K562 (cell line): ENCODE measurements around the gene SIX3. TPM values are rescaled to one million over a fixed set of nuclear protein-coding genes. Genes with fewer than 3 reads are reported as not detected.

Source experiments
- ATAC-seq: fragments of 200-7000 bp; cut with Tn5 transposase; 3 replicates; pipeline ENCODE4 v1.9.1; 2020; ENCODE audit warnings: moderate library complexity
- BruUV-seq: library from RNA; stranded (reverse); fragments of 400-500 nt; replicated peaks from 2 replicates; lab custom pipeline; 2021; lab: Mats Ljungman, UMichigan
- CTCF ChIA-PET: fragments of 300-600 bp; formaldehyde crosslinking; extraction: SDS; loops from one replicate; lab custom pipeline; 2021; ENCODE audit warnings: low intra/inter-chr PET ratio; lab: Yijun Ruan, JAX
- POLR2A ChIA-PET: fragments of 300-600, 350-650 bp; sonication (Branson Sonifier 250); formaldehyde crosslinking; extraction: SDS; loops from one replicate; lab custom pipeline; 2021; ENCODE audit warnings: antibody characterized with exemption, inconsistent platforms; lab: Yijun Ruan, JAX
- DNase-seq, 4 experiments: peaks; one replicate each; pipeline versions ENCODE4 v3.0.0 to v3.0.0-alpha.2; 2011 to 2018; ENCODE audit warnings: low spot score in 3 of 4, mixed read lengths in 3 of 4; ENCODE audit errors: extremely low read depth in 1 of 4
- FAIRE-seq: peaks from 2 replicates; lab custom pipeline; 2011; peaks lifted over from hg19 to GRCh38; lab: Jason Lieb, UNC
- H2AFZ ChIP-seq: 2 replicates; pipeline ENCODE4 v1.6.0; 2011; ENCODE audit warnings: low read depth, low read length, control low read depth, inconsistent platforms
- H3K27ac ChIP-seq: fragments of 200-600 bp; 3 replicates; pipeline ENCODE4 v1.8.0; 2011; ENCODE audit warnings: low read depth, mild to moderate bottlenecking, control low read depth, inconsistent platforms, low read length, moderate library complexity, mixed read lengths; ENCODE audit errors: extremely low read depth
- H3K27me3 ChIP-seq, 2 experiments: fragments of 300-600 bp in 1 of 2; 2 replicates in 1 of 2; 3 replicates in 1 of 2; pipeline versions ENCODE4 v1.6.0 to v1.8.0; 2011; ENCODE audit warnings: inconsistent platforms in 2 of 2, low read length in 2 of 2, mild to moderate bottlenecking in 1 of 2, mixed read lengths in 1 of 2, moderate library complexity in 1 of 2; ENCODE audit not compliant: control insufficient read depth in 2 of 2, insufficient read depth in 2 of 2
- H3K36me3 ChIP-seq: fragments of 300-600 bp; 3 replicates; pipeline ENCODE4 v1.8.0; 2011; ENCODE audit warnings: mild to moderate bottlenecking, low read length, inconsistent platforms; ENCODE audit not compliant: control insufficient read depth, insufficient read depth
- H3K4me1 ChIP-seq, 2 experiments: fragments of 200-600 bp in 1 of 2; replicated peaks in 1 of 2; 2 replicates in 1 of 2; 3 replicates in 1 of 2; pipeline versions ENCODE4 v1.5.1 to v1.8.0; 2011; ENCODE audit warnings: inconsistent platforms in 2 of 2, low read length in 2 of 2, mild to moderate bottlenecking in 1 of 2, mixed read lengths in 1 of 2, moderate library complexity in 1 of 2; ENCODE audit not compliant: control insufficient read depth in 2 of 2, insufficient read depth in 2 of 2
- H3K4me2 ChIP-seq: 2 replicates; pipeline ENCODE4 v1.6.1; 2011; ENCODE audit warnings: low read length, control low read depth, inconsistent platforms, mixed read lengths; ENCODE audit not compliant: insufficient read depth
- H3K4me3 ChIP-seq: fragments of 200-600 bp; sonication (generic), shearing (Covaris generic); 2 replicates; pipeline ENCODE4 v1.5.1; 2016; ENCODE audit warnings: control low read depth, inconsistent platforms
- H3K79me2 ChIP-seq: fragments of 200-600 bp; 3 replicates; pipeline ENCODE4 v1.8.0; 2011; ENCODE audit warnings: low read length, inconsistent platforms; ENCODE audit not compliant: control insufficient read depth, insufficient read depth
- H3K9ac ChIP-seq, 2 experiments: 2 replicates each; pipeline versions ENCODE4 v1.6.0 to v1.6.1; 2011; ENCODE audit warnings: low read depth in 2 of 2, low read length in 2 of 2, control low read depth in 1 of 2, inconsistent platforms in 1 of 2, mild to moderate bottlenecking in 1 of 2, mixed read lengths in 1 of 2; ENCODE audit not compliant: insufficient read depth in 1 of 2
- H3K9me1 ChIP-seq: one replicate; pipeline ENCODE4 v1.6.0; 2011; ENCODE audit warnings: inconsistent platforms, mild to moderate bottlenecking, low read length, moderate library complexity; ENCODE audit not compliant: control insufficient read depth, insufficient read depth
- H3K9me3 ChIP-seq: replicated peaks from 2 replicates; pipeline ENCODE4 v1.5.1; 2011; ENCODE audit warnings: low read depth, low read length, inconsistent platforms; ENCODE audit not compliant: control insufficient read depth, insufficient read depth
- H4K20me1 ChIP-seq: replicated peaks from 2 replicates; pipeline ENCODE4 v1.6.1; 2011; ENCODE audit warnings: low read length, inconsistent platforms, mixed read lengths; ENCODE audit not compliant: control insufficient read depth, insufficient read depth
- C11orf30 ChIP-seq: fragments of 450-650 bp; IDR thresholded peaks from 2 replicates; pipeline ENCODE4 v1.6.1; 2016; ENCODE audit warnings: low read depth, mild to moderate bottlenecking
- CBX8 ChIP-seq: fragments of 200-600 bp; sonication (generic); IDR thresholded peaks from 2 replicates; pipeline ENCODE4 v1.6.1; 2012; ENCODE audit warnings: borderline replicate concordance, mixed run types, low read depth, mild to moderate bottlenecking, moderate library complexity, mixed read lengths, low read length, control low read depth, inconsistent platforms; ENCODE audit not compliant: poor library complexity, severe bottlenecking; ENCODE audit errors: extremely low read depth
- CC2D1A ChIP-seq: fragments of 450-650 bp; IDR thresholded peaks from 2 replicates; pipeline ENCODE4 v1.6.1; 2017; ENCODE audit warnings: mild to moderate bottlenecking
- MEF2D ChIP-seq: conservative IDR thresholded peaks from 2 replicates; pipeline ENCODE4 v1.6.1; 2016; ENCODE audit warnings: low read depth, missing genetic modification characterization, missing compliant biosample characterization
- NR4A1 ChIP-seq, 2 experiments: fragments of 250-450 bp in 1 of 2; fragments of 450-650 bp in 1 of 2; sonication (Bioruptor Pico) in 1 of 2; IDR thresholded peaks; 2 replicates each; pipeline versions ENCODE4 v1.4.0 to v1.6.1; 2016 to 2020; ENCODE audit warnings: mild to moderate bottlenecking in 2 of 2, missing compliant biosample characterization in 1 of 2, missing genetic modification characterization in 1 of 2, moderate library complexity in 1 of 2
- POLR2AphosphoS5 ChIP-seq: IDR thresholded peaks from 2 replicates; pipeline ENCODE4 v1.6.1; 2011; ENCODE audit warnings: mild to moderate bottlenecking, low read depth, low read length, moderate library complexity; ENCODE audit not compliant: control insufficient read depth, insufficient read depth
- RAD51 ChIP-seq: fragments of 450-650 bp; IDR thresholded peaks from 2 replicates; pipeline ENCODE4 v1.7.1; 2016; ENCODE audit warnings: low read depth, mild to moderate bottlenecking, borderline replicate concordance
- SFPQ ChIP-seq: fragments of 200-400 bp; formaldehyde crosslinking; IDR thresholded peaks from 2 replicates; pipeline ENCODE4 v1.6.1; 2017; ENCODE audit warnings: mild to moderate bottlenecking, low read depth, low read length, moderate library complexity
- SNAPC5 ChIP-seq: fragments of 250-450 bp; sonication (Bioruptor Pico); IDR thresholded peaks from 2 replicates; pipeline ENCODE4 v1.8.0; 2021; ENCODE audit warnings: moderate library complexity, mild to moderate bottlenecking, inconsistent platforms
- TRIM28 ChIP-seq: fragments of 450-650 bp; IDR thresholded peaks from 2 replicates; pipeline ENCODE4 v1.6.1; 2017
- WGBS: fragments of 100-300 bp; shearing (Covaris generic); methylation state at CpG from one replicate; pipeline ENCODE4 v1.1.6; 2016; ENCODE audit warnings: low coverage, mixed read lengths; ENCODE audit not compliant: insufficient coverage; ENCODE audit errors: missing lambda C conversion rate; 5-methylcytosine and 5-hydroxymethylcytosine counted together
- in situ Hi-C: fragments of 300-500 bp; cut with MboI; formaldehyde crosslinking; loops from 4 replicates; pipeline ENCODE4 v1.15.0; 2018; ENCODE audit warnings: inconsistent platforms, mixed read lengths
- intact Hi-C: fragments of 100-400 bp; cut with micrococcal nuclease; formaldehyde crosslinking; loops from 2 replicates; pipeline ENCODE4 v1.14.2; 2022
- polyA plus RNA-seq, 8 experiments: library from polyadenylated mRNA; depleted of rRNA in 4 of 8; stranded (reverse) in 5 of 8; unstranded in 3 of 8; fragments of >200 nt; fragmentation: Nextera tagmentation in 2 of 8; fragmentation: Illumina TruSeq in 1 of 8; extraction: Ambion mirVana in 2 of 8; extraction: Trizol in 1 of 8; gene quantifications; 2 replicates each; pipeline versions ENCODE4 v1.2.1 to v1.2.3, GENCODE V29; 2011 to 2014; ENCODE audit warnings: inconsistent platforms in 1 of 8, missing spikeins in 1 of 8
- total RNA-seq, 7 experiments: library from RNA; depleted of rRNA in 6 of 7; stranded (reverse); fragments of >200 nt in 6 of 7; fragmentation: Illumina TruSeq in 2 of 7; extraction: Trizol in 2 of 7; gene quantifications; 2 replicates each; pipeline versions ENCODE4 v1.2.1 to v1.2.3, GENCODE V29; 2011 to 2021; ENCODE audit warnings: low replicate concordance in 1 of 7
- TF ChIP-seq, protein P1 (sequence below): fragments of 250-450 bp; sonication (Bioruptor Pico); IDR thresholded peaks from 2 replicates; pipeline ENCODE4 v1.5.0; 2021; ENCODE audit warnings: mild to moderate bottlenecking, borderline replicate concordance
- TF ChIP-seq, protein P2 (sequence below): fragments of 250-450 bp; sonication (Bioruptor Pico); IDR thresholded peaks from 2 replicates; pipeline ENCODE4 v1.5.0; 2021

The SIX3 gene
- total and polyA plus RNA-seq, 9 of the 15 experiments (the other 6 are each of a cell fraction or from before 2014, with no cell fraction given): not detected

- CTCF ChIA-PET: no interaction called here
- in situ Hi-C loops: loop anchor here (10.0 kb wide), 1 partner anchor 458 kb away; no protein-coding TSS in a partner anchor
Measured at GRCh38 chr2:44942304-44943030, 965 bp downstream of the SIX3 start.

More at GRCh38 chr2:44942304-44943030, 965 bp downstream of the SIX3 start:
- Histone ChIP-seq H3K27ac (no peak overlapping the region), H3K9me1 (no peaks in the 10 kb centered on the region), H3K79me2 (no peaks in the 10 kb centered on the region), H3K4me3 (no peak overlapping the region), H3K4me2 (no peak overlapping the region), H4K20me1 (no peaks in the 10 kb centered on the region; the same call in 1 of the 2 replicates), H3K9ac (no peak overlapping the region), H3K27me3 (peaks cover 29 to 82% of the 10 kb centered on the region in 2 experiments; a peak in 3 of 5 replicates), H3K36me3 (no peaks in the 10 kb centered on the region), H3K4me1 (peaks cover 0 to 16% of the 10 kb centered on the region in 2 experiments; a peak in 3 of 5 replicates), H2AFZ (no peak overlapping the region), H3K9me3 (no peaks in the 10 kb centered on the region)
- ATAC-seq (no peak), DNase-seq (no peak), FAIRE-seq (no peak)
- intact Hi-C loops: no loop called here
- WGBS: 46% methylated on average over 45 of the region's 69 CpGs
- POLR2A ChIA-PET: no interaction called here
- TF ChIP-seq MEF2D (tag): no peak
- TF ChIP-seq, protein P1, sequence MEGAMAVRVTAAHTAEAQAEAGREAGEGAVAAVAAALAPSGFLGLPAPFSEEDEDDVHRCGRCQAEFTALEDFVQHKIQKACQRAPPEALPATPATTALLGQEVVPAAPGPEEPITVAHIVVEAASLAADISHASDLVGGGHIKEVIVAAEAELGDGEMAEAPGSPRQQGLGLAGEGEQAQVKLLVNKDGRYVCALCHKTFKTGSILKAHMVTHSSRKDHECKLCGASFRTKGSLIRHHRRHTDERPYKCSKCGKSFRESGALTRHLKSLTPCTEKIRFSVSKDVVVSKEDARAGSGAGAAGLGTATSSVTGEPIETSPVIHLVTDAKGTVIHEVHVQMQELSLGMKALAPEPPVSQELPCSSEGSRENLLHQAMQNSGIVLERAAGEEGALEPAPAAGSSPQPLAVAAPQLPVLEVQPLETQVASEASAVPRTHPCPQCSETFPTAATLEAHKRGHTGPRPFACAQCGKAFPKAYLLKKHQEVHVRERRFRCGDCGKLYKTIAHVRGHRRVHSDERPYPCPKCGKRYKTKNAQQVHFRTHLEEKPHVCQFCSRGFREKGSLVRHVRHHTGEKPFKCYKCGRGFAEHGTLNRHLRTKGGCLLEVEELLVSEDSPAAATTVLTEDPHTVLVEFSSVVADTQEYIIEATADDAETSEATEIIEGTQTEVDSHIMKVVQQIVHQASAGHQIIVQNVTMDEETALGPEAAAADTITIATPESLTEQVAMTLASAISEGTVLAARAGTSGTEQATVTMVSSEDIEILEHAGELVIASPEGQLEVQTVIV: no peak
- no peak for TF ChIP-seq NR4A1 (CRISPR knock-in tag; IDR thresholded peaks at IDR 0.05)
- no peak for TF ChIP-seq NR4A1 (tag; IDR thresholded peaks at IDR 0.05)
- no peak for TF ChIP-seq RAD51
- TF ChIP-seq POLR2AphosphoS5: no peak
- TF ChIP-seq CBX8: no peak
- TF ChIP-seq, protein P2, sequence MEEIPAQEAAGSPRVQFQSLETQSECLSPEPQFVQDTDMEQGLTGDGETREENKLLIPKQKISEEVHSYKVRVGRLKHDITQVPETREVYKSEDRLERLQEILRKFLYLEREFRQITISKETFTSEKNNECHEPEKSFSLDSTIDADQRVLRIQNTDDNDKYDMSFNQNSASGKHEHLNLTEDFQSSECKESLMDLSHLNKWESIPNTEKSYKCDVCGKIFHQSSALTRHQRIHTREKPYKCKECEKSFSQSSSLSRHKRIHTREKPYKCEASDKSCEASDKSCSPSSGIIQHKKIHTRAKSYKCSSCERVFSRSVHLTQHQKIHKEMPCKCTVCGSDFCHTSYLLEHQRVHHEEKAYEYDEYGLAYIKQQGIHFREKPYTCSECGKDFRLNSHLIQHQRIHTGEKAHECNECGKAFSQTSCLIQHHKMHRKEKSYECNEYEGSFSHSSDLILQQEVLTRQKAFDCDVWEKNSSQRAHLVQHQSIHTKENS (CRISPR knock-in tag): no peak
- TF ChIP-seq SNAPC5 (CRISPR knock-in tag): no peak
- no peak for TF ChIP-seq CC2D1A
- no peak for TF ChIP-seq TRIM28
- no peak for TF ChIP-seq C11orf30
- TF ChIP-seq SFPQ: no peak
- TF ChIP-seq, all 486 proteins: peak for 0
- BruUV-seq: no TSS peak
